Activated CD4-positive, alpha-beta memory T cell treated with anti-CD3 and anti-CD28 coated beads for 36 hours (primary cell): ENCODE results near the gene OR5L2. TPM values are rescaled to one million over a fixed set of nuclear protein-coding genes. Genes with fewer than 3 reads are reported as not detected.
"Not testable (repeated sequence)": the region's sequence is repeated elsewhere in the genome, so short reads cannot be mapped to it uniquely, and the experiment has no call there.

Experiments used
- CTCF ChIA-PET: fragments of 350-600 bp; sonication (Branson Sonifier 250); formaldehyde crosslinking; loops from one replicate; lab custom pipeline; 2021; ENCODE audit warnings: antibody characterized with exemption, inconsistent platforms; lab: Charles Lee
- POLR2A ChIA-PET: fragments of 350-600 bp; sonication (Branson Sonifier 250); formaldehyde crosslinking; loops from one replicate; lab custom pipeline; 2021; ENCODE audit warnings: antibody characterized with exemption; lab: Charles Lee
- DNase-seq: peaks from one replicate; pipeline ENCODE4 v3.0.0-alpha.2; 2020
- H3K27ac Mint-ChIP-seq: one replicate; pipeline ENCODE4 v1.8.0; 2021; ENCODE audit warnings: mixed read lengths
- H3K27me3 Mint-ChIP-seq: one replicate; pipeline ENCODE4 v1.8.0; 2021; ENCODE audit warnings: mixed read lengths
- H3K36me3 Mint-ChIP-seq: one replicate; pipeline ENCODE4 v1.8.0; 2021; ENCODE audit warnings: mixed read lengths
- H3K4me1 Mint-ChIP-seq: one replicate; pipeline ENCODE4 v1.8.0; 2021; ENCODE audit warnings: low read depth, mixed read lengths
- H3K4me3 Mint-ChIP-seq: one replicate; pipeline ENCODE4 v1.8.0; 2021; ENCODE audit warnings: mild to moderate bottlenecking, mixed read lengths
- H3K9me3 Mint-ChIP-seq: one replicate; pipeline ENCODE4 v1.8.0; 2021; ENCODE audit warnings: mixed read lengths
- intact Hi-C: fragments of 100-400 bp; cut with micrococcal nuclease; formaldehyde crosslinking; loops from one replicate; pipeline ENCODE4 v1.15.1; 2023
- total RNA-seq, 2 experiments: library from RNA; stranded (reverse); gene quantifications; one replicate each; pipeline ENCODE4 v1.2.3, GENCODE V29; 2021

OR5L2 gene
- total RNA-seq, 2 experiments from 2014 or later = not detected

DNA sequence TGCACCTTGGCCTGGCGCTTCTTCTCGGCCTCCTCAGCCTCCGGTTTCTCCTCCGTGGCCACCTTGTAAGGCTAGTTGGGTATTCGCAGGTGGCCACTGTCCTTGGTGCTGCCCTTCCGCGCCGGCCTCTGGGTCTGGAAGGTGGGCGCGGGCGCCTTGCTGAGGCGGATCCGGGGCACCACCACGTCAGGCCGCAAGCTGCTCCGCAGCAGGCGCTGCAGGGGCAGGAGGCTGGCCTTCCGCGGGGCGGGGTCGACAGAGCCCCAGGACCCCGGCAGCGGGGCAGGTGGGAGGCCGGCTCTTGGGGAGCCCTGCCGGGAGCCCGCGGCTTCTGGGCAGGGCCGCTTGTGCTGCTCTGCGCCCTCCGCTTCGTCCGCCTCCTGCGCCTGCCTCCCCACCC is 45.7 kb downstream of the OR5L2 start:
- H3K4me1 Mint-ChIP-seq, POLR2A ChIA-PET, DNase-seq, H3K4me3 Mint-ChIP-seq, H3K27me3 Mint-ChIP-seq, H3K36me3 Mint-ChIP-seq, CTCF ChIA-PET, intact Hi-C loops, H3K27ac Mint-ChIP-seq: not testable (repeated sequence)
- H3K9me3 Mint-ChIP-seq = peaks cover 12% of the 10 kb centered on the region

DNA sequence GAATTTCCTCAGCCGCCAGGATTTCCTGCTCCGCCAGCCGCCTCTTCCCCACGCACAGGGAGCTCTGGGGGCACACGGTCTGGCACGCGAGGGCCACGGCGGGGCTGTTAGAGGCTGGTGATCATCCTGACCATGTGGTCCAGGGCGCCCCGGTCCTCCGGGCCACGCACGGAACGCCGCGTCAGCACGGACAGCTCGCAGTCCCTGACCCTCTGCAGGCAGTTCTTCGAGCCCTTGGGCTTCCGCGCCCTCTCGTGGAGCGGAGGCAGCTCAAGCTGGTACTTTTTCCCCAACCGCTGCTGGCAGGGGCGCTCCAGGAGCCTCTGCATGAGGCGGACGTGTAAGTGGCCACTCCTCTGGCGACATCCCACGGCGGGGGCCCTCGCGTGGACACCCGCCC is 46.1 kb downstream of the OR5L2 start:
- CTCF ChIA-PET, H3K4me1 Mint-ChIP-seq, H3K4me3 Mint-ChIP-seq, intact Hi-C loops, POLR2A ChIA-PET, H3K27me3 Mint-ChIP-seq, H3K27ac Mint-ChIP-seq, DNase-seq, H3K36me3 Mint-ChIP-seq: not testable (repeated sequence)
- peaks cover 11% of the 10 kb centered on the region for H3K9me3 Mint-ChIP-seq

Other genes with a start within 250 kb of the OR5L2 start
- not detected for gene OR4C11, start 219.6 kb upstream of the OR5L2 start, total RNA-seq
- not detected for gene OR4P4, start 192.1 kb upstream of the OR5L2 start, total RNA-seq
- gene OR4S2, start 178.9 kb upstream of the OR5L2 start, total RNA-seq = not detected
- gene OR4C6, start 165.0 kb upstream of the OR5L2 start, total RNA-seq = not detected
- gene OR5D13, start 53.8 kb upstream of the OR5L2 start, total RNA-seq = not detected
- gene OR5D14, start 31.7 kb upstream of the OR5L2 start, total RNA-seq = not detected
- not detected for gene OR5L1, start 15.9 kb upstream of the OR5L2 start, total RNA-seq
- gene OR5D18, start 7.6 kb upstream of the OR5L2 start, total RNA-seq = not detected
- gene OR5D16, start 11.5 kb downstream of the OR5L2 start, total RNA-seq = not detected
- not detected for gene TRIM51, start 56.1 kb downstream of the OR5L2 start, total RNA-seq
- gene OR5W2, start 87.4 kb downstream of the OR5L2 start, total RNA-seq = not detected
- not detected for gene OR5I1, start 109.2 kb downstream of the OR5L2 start, total RNA-seq
- gene OR10AG1, start 142.7 kb downstream of the OR5L2 start, total RNA-seq = not detected
- not detected for gene OR5F1, start 167.4 kb downstream of the OR5L2 start, total RNA-seq
- gene OR5AS1, start 200.4 kb downstream of the OR5L2 start, total RNA-seq = not detected